DND-41 (cell line): ENCODE measurements around the gene GSG1L.

Experiments
- ATAC-seq: fragments of 200-7000 bp; cut with Tn5 transposase; 3 replicates; pipeline ENCODE4 v1.9.1; 2021; ENCODE audit warnings: low read depth; ENCODE audit not compliant: insufficient read depth
- DNase-seq: peaks from one replicate; pipeline ENCODE4 v3.0.0-alpha.2; 2020
- H2AFZ ChIP-seq: 2 replicates; pipeline ENCODE4 v1.6.0; 2012; ENCODE audit warnings: low read depth, low read length
- H3K27ac ChIP-seq: 2 replicates; pipeline ENCODE4 v1.5.1; 2012; ENCODE audit warnings: low read length, inconsistent platforms
- H3K27me3 ChIP-seq: fragments of 200-600 bp; sonication (generic); 2 replicates; pipeline ENCODE4 v1.6.0; 2012; ENCODE audit warnings: low read length, mild to moderate bottlenecking, inconsistent platforms; ENCODE audit not compliant: insufficient read depth, poor library complexity
- H3K36me3 ChIP-seq: 2 replicates; pipeline ENCODE4 v1.5.1; 2012; ENCODE audit warnings: low read length, inconsistent platforms; ENCODE audit not compliant: insufficient read depth
- H3K4me1 ChIP-seq: 2 replicates; pipeline ENCODE4 v1.5.1; 2012; ENCODE audit warnings: mild to moderate bottlenecking, low read length; ENCODE audit not compliant: insufficient read depth
- H3K4me2 ChIP-seq: 2 replicates; pipeline ENCODE4 v1.6.0; 2012; ENCODE audit warnings: mild to moderate bottlenecking, moderate library complexity, low read length, inconsistent platforms; ENCODE audit not compliant: insufficient read depth
- H3K4me3 ChIP-seq, 2 experiments: fragments of 200-600 bp in 1 of 2; shearing (Covaris generic) in 1 of 2; 2 replicates each; pipeline ENCODE4 v1.5.1; 2012 to 2016; ENCODE audit warnings: inconsistent platforms in 2 of 2, low read length in 2 of 2, mild to moderate bottlenecking in 2 of 2, low read depth in 1 of 2, moderate library complexity in 1 of 2
- H3K79me2 ChIP-seq: 2 replicates; pipeline ENCODE4 v1.6.0; 2012; ENCODE audit warnings: low read length, inconsistent platforms; ENCODE audit not compliant: insufficient read depth
- H3K9ac ChIP-seq: 2 replicates; pipeline ENCODE4 v1.6.0; 2012; ENCODE audit warnings: low read depth, mild to moderate bottlenecking, inconsistent platforms, low read length, moderate library complexity
- H3K9me3 ChIP-seq: 2 replicates; pipeline ENCODE4 v1.5.1; 2012; ENCODE audit warnings: low read length, moderate library complexity, mild to moderate bottlenecking, inconsistent platforms; ENCODE audit not compliant: insufficient read depth, severe bottlenecking
- H4K20me1 ChIP-seq: 2 replicates; pipeline ENCODE4 v1.6.0; 2012; ENCODE audit warnings: low read length; ENCODE audit not compliant: insufficient read depth
- CTCF ChIP-seq: IDR thresholded peaks from 2 replicates; pipeline ENCODE4 v1.5.1; 2012; ENCODE audit warnings: borderline replicate concordance, low read length, moderate library complexity, mild to moderate bottlenecking; ENCODE audit not compliant: poor library complexity, severe bottlenecking; ENCODE audit errors: extremely low read depth
- EZH2 ChIP-seq: IDR thresholded peaks from 3 replicates; pipeline ENCODE4 v1.6.1; 2012; ENCODE audit warnings: borderline replicate concordance, low read depth, mild to moderate bottlenecking, moderate library complexity, low read length, inconsistent platforms; ENCODE audit not compliant: severe bottlenecking

Gene GSG1L

GRCh38 chr16:27759301-27759871 lies 304.1 kb downstream of the GSG1L start:
- ATAC-seq = no peak
- Histone ChIP-seq H3K9ac (no peak overlapping the region), H3K36me3 (peaks cover 16% of the 10 kb centered on the region), H3K4me1 (no peaks in the 10 kb centered on the region), H3K9me3 (no peaks in the 10 kb centered on the region), H3K4me2 (no peak overlapping the region), H3K27me3 (no peaks in the 10 kb centered on the region), H2AFZ (no peak overlapping the region), H4K20me1 (no peaks in the 10 kb centered on the region; the same call in 1 of the 2 replicates), H3K4me3 (no peak overlapping the region), H3K79me2 (no peaks in the 10 kb centered on the region), H3K27ac (no peak overlapping the region)
- DNase-seq = no peak
- TF ChIP-seq CTCF = no peak
- TF ChIP-seq EZH2 = no peak

- Histone ChIP-seq H4K20me1 (no peaks in the 10 kb centered on the region; the same call in 1 of the 2 replicates), H3K9me3 (no peaks in the 10 kb centered on the region), H3K4me1 (no peaks in the 10 kb centered on the region), H3K36me3 (peaks cover 12% of the 10 kb centered on the region), H3K27ac (no peak overlapping the region), H3K79me2 (no peaks in the 10 kb centered on the region), H2AFZ (no peak overlapping the region), H3K27me3 (no peaks in the 10 kb centered on the region), H3K4me2 (no peak overlapping the region), H3K9ac (no peak overlapping the region), H3K4me3 (no peak overlapping the region)
- ATAC-seq (no peak), DNase-seq (no peak)
- no peak for TF ChIP-seq EZH2
- no peak for TF ChIP-seq CTCF
These were observed 305.0 kb downstream of the GSG1L start for GRCh38 chr16:27758544-27758943.

GRCh38 chr16:27756206-27756970 lies 307.1 kb downstream of the GSG1L start:
- Histone ChIP-seq H3K79me2 (no peaks in the 10 kb centered on the region), H2AFZ (no peak overlapping the region), H3K27ac (no peak overlapping the region), H3K9ac (no peak overlapping the region), H3K27me3 (no peaks in the 10 kb centered on the region), H4K20me1 (no peaks in the 10 kb centered on the region; the same call in 1 of the 2 replicates), H3K36me3 (0 out of 2 replicates have a peak, but pooled peaks cover under 1% of the 10 kb centered on the region), H3K4me2 (no peak overlapping the region), H3K4me3 (no peak overlapping the region), H3K4me1 (no peaks in the 10 kb centered on the region), H3K9me3 (no peaks in the 10 kb centered on the region)
- no peak for ATAC-seq
- no peak for DNase-seq
- TF ChIP-seq EZH2 (no peak), CTCF (no peak)
